Psoas muscle (tissue), 8 donors: ENCODE data around the gene TRMU. TPM values are rescaled to one million over a fixed set of nuclear protein-coding genes. Genes with fewer than 3 reads are reported as not detected.

Source experiments
- ATAC-seq, 4 donors: fragments of 200-7000 bp; cut with Tn5 transposase; one replicate each; pipeline ENCODE4 v1.9.1; 2020; ENCODE audit warnings: moderate library complexity in 3 of 4, mild to moderate bottlenecking in 2 of 4
- DNase-seq, 2 donors: peaks; one replicate each; pipeline ENCODE4 v3.0.0-alpha.2; 2020
- H3K27ac ChIP-seq: fragments of 200-600 bp; one replicate; pipeline ENCODE4 v1.8.0; 2022
- H3K27me3 ChIP-seq, 3 donors: fragments of 200-600 bp in 1 of 3; one replicate each; pipeline versions ENCODE4 v1.6.1 to v1.8.0; 2013 to 2022; ENCODE audit warnings: low read length in 2 of 3, mild to moderate bottlenecking in 2 of 3, moderate library complexity in 1 of 3; ENCODE audit not compliant: insufficient read depth in 3 of 3
- H3K36me3 ChIP-seq, 2 donors: fragments of 200-600 bp in 1 of 2; one replicate each; pipeline versions ENCODE4 v1.6.1 to v1.8.0; 2013 to 2022; ENCODE audit warnings: low read depth in 1 of 2, mild to moderate bottlenecking in 1 of 2, moderate library complexity in 1 of 2; ENCODE audit not compliant: insufficient read depth in 1 of 2
- H3K4me1 ChIP-seq: fragments of 200-600 bp; one replicate; pipeline ENCODE4 v1.8.0; 2022
- H3K4me3 ChIP-seq: fragments of 200-600 bp; one replicate; pipeline ENCODE4 v1.8.0; 2022; ENCODE audit warnings: mild to moderate bottlenecking
- H3K9me3 ChIP-seq: fragments of 200-600 bp; one replicate; pipeline ENCODE4 v1.8.0; 2022
- WGBS, 3 donors: extraction: QIAGEN DNeasy Blood & Tissue Kit; methylation state at CpG; one replicate each; pipeline versions ENCODE4 v1.1.6 to v1.1.7; 2013; 5-methylcytosine and 5-hydroxymethylcytosine counted together
- intact Hi-C, 2 donors: fragments of 100-400 bp; cut with DNase I; formaldehyde crosslinking; loops; one replicate each; pipeline versions ENCODE4 v1.11.0 to v1.14.2; 2022
- polyA plus RNA-seq, 3 donors: library from polyadenylated mRNA; stranded (reverse); fragments of 200-250 nt; gene quantifications; one replicate each; pipeline ENCODE4 v1.2.3, GENCODE V29; 2013
- total RNA-seq, 4 donors: library from RNA; stranded (reverse); fragmentation: NEBNext Ultra II Directional in 2 of 4; extraction: Animal tissue kit (Norgen Biotek cat#: 25700) in 2 of 4; gene quantifications; one replicate each; pipeline versions ENCODE4 v1.2.1 to v1.2.4, GENCODE V29; 2021 to 2023
- TF ChIP-seq, protein P1 (sequence below): fragments of 200-600 bp; IDR thresholded peaks from one replicate; pipeline ENCODE4 v1.8.0; 2022; ENCODE audit warnings: antibody characterized with exemption
- donor health status: healthy with polysubstance abuse.
- donor health status: DM: no; HTN: no; CAD: no; lungs with moderate emphysema.
- donor health status: Bipolar disorder and iron deficiency.
- donor health status: healthy.
- donor health status: DM: yes; HTN: yes; CAD: no.
- donor health status: DM: no; HTN: no; CAD: no.
- donor health status: DM: no; HTN: no; CAD: no.
- donor health status: DM: yes; HTN: yes; CAD: no.

Gene TRMU
- total and polyA plus RNA-seq, 7 donors: 9.6 to 37.1 (median 17.4) TPM

DNA sequence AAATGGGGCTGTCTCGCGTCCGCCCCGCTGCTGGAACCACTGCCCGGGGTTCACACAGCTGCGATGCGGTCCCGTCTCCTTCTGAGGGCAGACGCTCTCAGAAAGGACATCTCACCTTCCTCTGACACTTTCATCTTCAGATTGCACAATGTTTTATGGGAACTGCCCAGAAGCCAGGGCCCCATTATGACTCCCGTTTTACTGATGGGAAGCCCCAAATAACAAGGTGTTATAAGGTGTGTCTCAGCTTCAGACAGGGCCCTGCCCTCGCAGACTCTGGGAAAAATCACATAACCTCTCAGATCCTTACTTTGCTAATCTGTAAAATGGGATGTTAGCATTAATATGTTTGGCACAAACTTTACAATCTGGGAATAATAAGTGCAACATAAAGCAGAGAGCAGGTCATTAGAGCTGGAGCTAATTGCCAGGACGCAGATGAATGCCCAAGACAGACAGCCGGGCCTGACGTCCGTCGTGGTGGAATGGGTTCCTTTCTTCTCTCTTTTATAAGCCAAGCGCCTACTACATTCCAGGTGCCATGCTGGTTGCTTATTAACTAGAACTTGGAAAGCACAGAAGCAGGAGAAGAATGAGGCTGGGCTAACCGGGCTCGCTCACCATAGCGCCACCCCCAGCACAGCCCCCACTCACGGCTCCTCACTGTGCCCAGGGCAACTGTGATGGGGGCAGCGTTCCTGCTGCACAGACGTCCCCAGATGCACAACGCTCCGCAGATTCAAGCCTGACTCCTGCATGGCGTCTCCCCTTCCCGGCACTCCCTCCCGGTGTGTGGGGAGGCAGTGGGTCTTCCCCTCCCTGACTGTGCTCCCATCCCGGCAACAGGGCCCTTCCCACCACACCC, 43.8 kb downstream of the TRMU start:
- no peak for ATAC-seq
- intact Hi-C loops: no loop called here
- Histone ChIP-seq H3K9me3 (no peaks in the 10 kb centered on the region), H3K27me3 (peaks cover 0 to 6% (median 0%) of the 10 kb centered on the region in 3 donors), H3K36me3 (no peaks in the 10 kb centered on the region), H3K4me3 (no peak overlapping the region), H3K4me1 (no peaks in the 10 kb centered on the region), H3K27ac (no peak overlapping the region)
- TF ChIP-seq, protein P1, sequence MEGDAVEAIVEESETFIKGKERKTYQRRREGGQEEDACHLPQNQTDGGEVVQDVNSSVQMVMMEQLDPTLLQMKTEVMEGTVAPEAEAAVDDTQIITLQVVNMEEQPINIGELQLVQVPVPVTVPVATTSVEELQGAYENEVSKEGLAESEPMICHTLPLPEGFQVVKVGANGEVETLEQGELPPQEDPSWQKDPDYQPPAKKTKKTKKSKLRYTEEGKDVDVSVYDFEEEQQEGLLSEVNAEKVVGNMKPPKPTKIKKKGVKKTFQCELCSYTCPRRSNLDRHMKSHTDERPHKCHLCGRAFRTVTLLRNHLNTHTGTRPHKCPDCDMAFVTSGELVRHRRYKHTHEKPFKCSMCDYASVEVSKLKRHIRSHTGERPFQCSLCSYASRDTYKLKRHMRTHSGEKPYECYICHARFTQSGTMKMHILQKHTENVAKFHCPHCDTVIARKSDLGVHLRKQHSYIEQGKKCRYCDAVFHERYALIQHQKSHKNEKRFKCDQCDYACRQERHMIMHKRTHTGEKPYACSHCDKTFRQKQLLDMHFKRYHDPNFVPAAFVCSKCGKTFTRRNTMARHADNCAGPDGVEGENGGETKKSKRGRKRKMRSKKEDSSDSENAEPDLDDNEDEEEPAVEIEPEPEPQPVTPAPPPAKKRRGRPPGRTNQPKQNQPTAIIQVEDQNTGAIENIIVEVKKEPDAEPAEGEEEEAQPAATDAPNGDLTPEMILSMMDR: no peak
- 67 to 81% (median 79%) methylated on average over 29 of the region's 29 CpGs for WGBS, 3 donors
- no peak for DNase-seq

DNA sequence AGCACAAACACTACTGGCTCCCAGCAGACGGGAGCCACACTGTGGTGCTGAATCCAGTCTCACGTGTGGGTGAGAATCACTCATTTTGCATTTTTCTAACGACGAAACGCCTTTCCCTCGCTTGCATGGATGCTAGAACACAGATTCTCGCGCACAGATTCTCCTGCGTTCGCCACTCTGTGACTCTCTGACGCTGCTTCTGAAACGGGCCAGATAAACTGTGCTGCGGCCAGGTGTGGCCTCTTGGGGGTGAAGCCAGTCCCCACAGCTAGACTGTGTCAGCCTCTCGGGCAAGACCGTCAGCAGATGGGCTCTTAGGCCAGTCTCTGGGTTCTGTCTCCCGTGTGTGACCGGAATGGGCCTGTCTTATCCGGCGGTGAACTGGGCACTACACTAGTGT, 44.6 kb downstream of the TRMU start:
- H3K4me3 ChIP-seq: no peak overlapping the region
- no peak for DNase-seq
- H3K36me3 ChIP-seq: no peaks in the 10 kb centered on the region
- intact Hi-C loops: no loop called here
- H3K27ac ChIP-seq: no peak overlapping the region
- H3K27me3 ChIP-seq: peaks cover 0 to 6% (median 0%) of the 10 kb centered on the region in 3 donors
- 77 to 83% (median 80%) methylated on average over 19 of the region's 19 CpGs for WGBS, 3 donors
- TF ChIP-seq, protein P1: no peak
- H3K9me3 ChIP-seq: no peaks in the 10 kb centered on the region
- no peak for ATAC-seq
- no peaks in the 10 kb centered on the region for H3K4me1 ChIP-seq

DNA sequence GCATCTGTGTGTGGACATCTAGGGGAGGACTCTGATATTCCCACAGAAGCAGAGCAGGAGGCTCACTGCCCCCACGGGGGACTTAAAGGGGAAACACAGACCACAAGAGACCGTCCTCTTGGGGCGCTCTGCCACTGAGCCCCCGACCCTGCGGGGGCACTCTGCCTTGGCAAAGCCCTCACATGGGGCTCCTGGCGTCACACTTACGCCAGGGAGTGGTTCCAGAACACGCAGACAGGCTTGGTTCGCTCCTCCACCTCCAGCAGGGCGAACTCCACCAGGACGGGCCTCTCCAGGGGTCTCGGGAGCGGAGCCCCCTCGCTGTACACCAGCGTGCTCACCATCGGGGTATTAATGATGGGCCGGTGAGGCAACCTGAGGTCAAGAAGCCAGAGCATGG, 45.1 kb downstream of the TRMU start:
- no peak overlapping the region for H3K27ac ChIP-seq
- no peak for DNase-seq

DNA sequence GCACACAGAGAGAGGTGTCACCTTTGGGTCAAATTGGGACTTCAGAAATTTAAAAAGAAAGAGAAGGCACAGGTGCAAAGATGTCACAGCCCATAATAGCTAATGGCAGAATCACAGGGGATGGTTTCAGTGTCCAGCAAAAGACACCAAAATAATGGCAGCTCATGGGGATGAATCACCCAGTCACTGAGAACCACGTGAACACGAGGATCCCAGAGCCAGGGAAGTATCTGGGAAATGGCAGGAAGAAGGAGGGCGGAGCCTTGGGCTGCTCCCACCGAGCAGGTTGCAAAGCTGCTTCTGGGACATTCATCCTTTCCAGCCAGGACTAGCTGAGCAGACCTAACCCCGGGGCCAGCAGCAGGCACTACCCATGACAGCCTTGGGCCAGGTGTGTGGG, 45.6 kb downstream of the TRMU start:
- Histone ChIP-seq H3K9me3 (no peaks in the 10 kb centered on the region), H3K27ac (no peak overlapping the region), H3K36me3 (no peaks in the 10 kb centered on the region), H3K4me1 (no peaks in the 10 kb centered on the region), H3K27me3 (peaks cover 0 to 6% (median 0%) of the 10 kb centered on the region in 3 donors), H3K4me3 (no peak overlapping the region)
- WGBS, 3 donors: 49 to 54% (median 53%) methylated on average over 5 of the region's 5 CpGs
- DNase-seq (no peak), ATAC-seq (peak in 1 of 4 donors; percentile 42)
- intact Hi-C loops: no loop called here
- TF ChIP-seq, protein P1: no peak

More for the DNA sequence above, 45.1 kb downstream of the TRMU start:
- WGBS, 3 donors: 88 to 91% (median 90%) methylated on average over 17 of the region's 17 CpGs
- intact Hi-C loops: no loop called here
- ATAC-seq: no peak
- TF ChIP-seq, protein P1: no peak
- Histone ChIP-seq H3K36me3 (no peaks in the 10 kb centered on the region), H3K4me3 (no peak overlapping the region), H3K9me3 (no peaks in the 10 kb centered on the region), H3K27me3 (peaks cover 0 to 6% (median 0%) of the 10 kb centered on the region in 3 donors), H3K4me1 (no peaks in the 10 kb centered on the region)
